Caco-2 (cell line): ENCODE data around the gene MMP28. TPM values are rescaled to one million over a fixed set of nuclear protein-coding genes. Genes with fewer than 3 reads are reported as not detected.

Experiments used
- BruUV-seq: library from RNA; stranded (reverse); fragments of 400-500 nt; replicated peaks from 2 replicates; lab custom pipeline; 2021; lab: Mats Ljungman, UMichigan
- CTCF ChIA-PET: fragments of 300-600 bp; sonication (Branson Sonifier 250); formaldehyde crosslinking; loops from one replicate; lab custom pipeline; 2022; ENCODE audit warnings: antibody characterized with exemption; lab: Charles Lee
- POLR2A ChIA-PET: fragments of 300-600 bp; sonication (Branson Sonifier 250); formaldehyde crosslinking; loops from one replicate; lab custom pipeline; 2022; ENCODE audit warnings: antibody characterized with exemption; lab: Charles Lee
- DNase-seq, 2 experiments: peaks; one replicate each; pipeline versions ENCODE4 v3.0.0 to v3.0.0-alpha.2; 2020 to 2022
- H3K27me3 ChIP-seq: replicated peaks from 2 replicates; pipeline ENCODE4 v1.6.0; 2011; ENCODE audit warnings: low read length; ENCODE audit not compliant: control insufficient read depth, insufficient read depth
- H3K36me3 ChIP-seq: 2 replicates; pipeline ENCODE4 v1.5.1; 2011; ENCODE audit warnings: low read length; ENCODE audit not compliant: control insufficient read depth, insufficient read depth
- H3K4me1 ChIP-seq: fragments of 250-450 bp; sonication (Bioruptor Pico); 2 replicates; pipeline ENCODE4 v1.5.1; 2020; ENCODE audit warnings: mild to moderate bottlenecking
- H3K4me3 ChIP-seq: 2 replicates; pipeline ENCODE4 v1.5.1; 2011; ENCODE audit warnings: low read depth, mild to moderate bottlenecking, control low read depth, low read length
- H3K9me3 ChIP-seq: fragments of 250-450 bp; sonication (Bioruptor Pico); 2 replicates; pipeline ENCODE4 v1.5.1; 2020; ENCODE audit warnings: mild to moderate bottlenecking, moderate library complexity
- H3K27ac Mint-ChIP-seq: one replicate; pipeline ENCODE4 v1.8.0; 2022; ENCODE audit warnings: mixed read lengths; ENCODE audit not compliant: unreplicated experiment
- H3K27me3 Mint-ChIP-seq: one replicate; pipeline ENCODE4 v1.8.0; 2022; ENCODE audit warnings: mixed read lengths; ENCODE audit not compliant: insufficient read depth, unreplicated experiment
- H3K36me3 Mint-ChIP-seq: one replicate; pipeline ENCODE4 v1.8.0; 2022; ENCODE audit warnings: mild to moderate bottlenecking, mixed read lengths; ENCODE audit not compliant: insufficient read depth, unreplicated experiment
- H3K4me1 Mint-ChIP-seq: one replicate; pipeline ENCODE4 v1.8.0; 2022; ENCODE audit warnings: low read depth, mixed read lengths; ENCODE audit not compliant: unreplicated experiment
- H3K4me3 Mint-ChIP-seq: one replicate; pipeline ENCODE4 v1.8.0; 2022; ENCODE audit warnings: mild to moderate bottlenecking, moderate library complexity, mixed read lengths; ENCODE audit not compliant: unreplicated experiment
- H3K9me3 Mint-ChIP-seq: one replicate; pipeline ENCODE4 v1.8.0; 2022; ENCODE audit warnings: mixed read lengths; ENCODE audit not compliant: unreplicated experiment
- CTCF ChIP-seq, 2 experiments: fragments of 200-600 bp in 1 of 2; IDR thresholded peaks; 1 replicate in 1 of 2; 2 replicates in 1 of 2; pipeline versions ENCODE4 v1.5.1 to v1.8.0; 2011 to 2022; ENCODE audit warnings: antibody characterized with exemption in 1 of 2, control low read depth in 1 of 2, inconsistent platforms in 1 of 2, low read depth in 1 of 2, low read length in 1 of 2, mild to moderate bottlenecking in 1 of 2, moderate library complexity in 1 of 2; ENCODE audit not compliant: insufficient read depth in 1 of 2, severe bottlenecking in 1 of 2, unreplicated experiment in 1 of 2
- intact Hi-C: fragments of 100-400 bp; cut with micrococcal nuclease; formaldehyde crosslinking; loops from one replicate; pipeline ENCODE4 v1.10.0; 2022; ENCODE audit not compliant: unreplicated experiment
- total RNA-seq: library from RNA; stranded (reverse); gene quantifications from 2 replicates; pipeline ENCODE4 v1.2.3, GENCODE V29; 2022

Gene MMP28
- total RNA-seq, 1 experiment from 2014 or later: not detected

DNA sequence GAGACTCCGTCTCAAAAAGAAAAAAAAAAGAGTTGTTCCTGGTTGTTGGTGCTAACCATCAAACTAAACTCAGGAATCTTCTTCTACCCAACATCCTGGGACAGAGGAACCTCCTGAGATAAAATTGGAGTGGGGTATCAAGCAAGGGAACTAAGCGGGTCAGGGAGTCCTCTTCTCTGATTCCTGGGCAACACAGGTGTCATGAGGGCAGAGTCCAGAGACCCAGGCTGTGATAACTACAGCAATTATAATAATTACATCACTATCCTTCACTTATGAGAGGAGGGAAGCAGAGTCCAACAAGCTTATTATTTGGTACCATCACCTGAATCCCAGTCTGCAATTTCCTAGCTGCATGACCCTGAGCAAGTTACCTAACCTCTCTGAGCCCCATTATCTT lies 26.6 kb downstream of the MMP28 start:
- no peaks in the 10 kb centered on the region for H3K36me3 ChIP-seq
- peaks cover 5% of the 10 kb centered on the region; the same call in 1 of the 2 replicates for H3K4me1 ChIP-seq
- no peak overlapping the region for H3K4me3 Mint-ChIP-seq
- peaks cover 4% of the 10 kb centered on the region for H3K27me3 Mint-ChIP-seq
- H3K27me3 ChIP-seq: no peaks in the 10 kb centered on the region
- H3K4me1 Mint-ChIP-seq: no peaks in the 10 kb centered on the region
- no peak overlapping the region for H3K4me3 ChIP-seq
- BruUV-seq: no TSS peak
- no peak for DNase-seq
- H3K27ac Mint-ChIP-seq: no peak overlapping the region
- H3K9me3 Mint-ChIP-seq: no peaks in the 10 kb centered on the region
- intact Hi-C loops: no loop called here
- no peaks in the 10 kb centered on the region for H3K9me3 ChIP-seq
- TF ChIP-seq CTCF (IDR thresholded peaks at IDR 0.05; ENCODE audit: insufficient read depth in 1 of 2, low read depth in 1 of 2, low read length in 1 of 2, severe bottlenecking in 1 of 2, unreplicated experiment in 1 of 2): no peak
- H3K36me3 Mint-ChIP-seq: no peaks in the 10 kb centered on the region
- ChIA-PET CTCF (interaction anchor here (0.6 to 0.8 kb wide), 2 partner anchors 9 to 12 kb away, joined by 3 read pairs; no protein-coding TSS in a partner anchor), POLR2A (no interaction called here)

GRCh38 chr17:35766903-35767510 lies 28.4 kb downstream of the MMP28 start:
- no TSS peak for BruUV-seq
- intact Hi-C loops: no loop called here
- Histone ChIP-seq H3K4me1 (peaks cover 8% of the 10 kb centered on the region), H3K36me3 (no peaks in the 10 kb centered on the region), H3K4me3 (no peak overlapping the region), H3K9me3 (no peaks in the 10 kb centered on the region), H3K27me3 (no peaks in the 10 kb centered on the region)
- POLR2A ChIA-PET: interaction anchor here (0.6 to 1.0 kb wide), 2 partner anchors 42 to 99 kb away, joined by 3 to 4 read pairs; partner anchors contain the start of gene TAF15
- Mint-ChIP-seq H3K27ac (no peak overlapping the region), H3K27me3 (peaks cover 4% of the 10 kb centered on the region), H3K4me3 (no peak overlapping the region), H3K9me3 (no peaks in the 10 kb centered on the region), H3K36me3 (no peaks in the 10 kb centered on the region), H3K4me1 (peaks cover under 1% of the 10 kb centered on the region)
- TF ChIP-seq CTCF (IDR thresholded peaks at IDR 0.05; ENCODE audit: insufficient read depth in 1 of 2, low read depth in 1 of 2, low read length in 1 of 2, severe bottlenecking in 1 of 2, unreplicated experiment in 1 of 2): peak; percentile 54 to 66
- CTCF ChIA-PET: interaction anchor here (0.7 to 1.2 kb wide), 4 partner anchors 22 to 61 kb away, joined by 3 to 8 read pairs (median 5); partner anchors contain the start of gene TAF15
- DNase-seq: peak in 1 of 2 experiments; percentile 53

DNA sequence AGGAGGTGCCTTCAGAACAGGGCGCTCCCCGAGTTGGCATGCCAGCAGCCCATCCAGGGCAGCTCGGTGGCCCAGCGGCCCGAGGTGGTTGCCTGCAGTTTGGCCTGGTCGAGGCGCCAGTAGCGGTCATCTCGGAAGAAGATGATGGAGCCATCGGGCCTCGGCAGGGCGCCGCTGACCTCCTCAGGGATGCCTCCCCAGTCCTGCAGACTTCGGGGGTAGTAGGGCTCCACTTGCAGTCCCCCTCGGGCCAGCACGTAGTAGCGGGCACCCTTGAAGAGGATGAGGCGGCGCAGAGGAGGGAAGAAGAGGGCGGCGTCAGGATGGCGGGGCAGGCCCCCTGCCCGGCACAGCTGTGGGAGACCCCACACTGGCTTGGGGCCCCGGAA lies 29.0 kb downstream of the MMP28 start:
- H3K27ac Mint-ChIP-seq: no peak overlapping the region
- intact Hi-C loops: no loop called here
- no peaks in the 10 kb centered on the region for H3K36me3 ChIP-seq
- H3K9me3 ChIP-seq: no peaks in the 10 kb centered on the region
- POLR2A ChIA-PET: interaction anchor here (1.0 kb wide), 1 partner anchor 42 kb away, joined by 3 read pairs; the partner anchor contains the start of gene TAF15
- no peak for TF ChIP-seq CTCF (IDR thresholded peaks at IDR 0.05; ENCODE audit: insufficient read depth in 1 of 2, low read depth in 1 of 2, low read length in 1 of 2, severe bottlenecking in 1 of 2, unreplicated experiment in 1 of 2)
- no peak overlapping the region for H3K4me3 Mint-ChIP-seq
- no peaks in the 10 kb centered on the region for H3K27me3 ChIP-seq
- CTCF ChIA-PET: interaction anchor here (0.7 to 1.2 kb wide), 4 partner anchors 22 to 62 kb away, joined by 3 to 8 read pairs (median 5); partner anchors contain the start of gene TAF15
- H3K4me1 ChIP-seq: peaks cover 13% of the 10 kb centered on the region
- no peaks in the 10 kb centered on the region for H3K36me3 Mint-ChIP-seq
- H3K9me3 Mint-ChIP-seq: peaks cover 1% of the 10 kb centered on the region
- H3K4me1 Mint-ChIP-seq: peaks cover 5% of the 10 kb centered on the region
- BruUV-seq: no TSS peak
- H3K27me3 Mint-ChIP-seq: no peaks in the 10 kb centered on the region
- no peak overlapping the region for H3K4me3 ChIP-seq
- DNase-seq: no peak
